Thyroid gland (tissue), 4 donors: ENCODE data around the gene PHKG2.

Experiments
- POLR2A ChIP-seq, 2 donors: fragments of 450-650 bp; IDR thresholded peaks; one replicate each; pipeline ENCODE4 v1.6.1; 2017; ENCODE audit warnings: antibody characterized with exemption in 2 of 2, mild to moderate bottlenecking in 2 of 2, moderate library complexity in 1 of 2
- TF ChIP-seq, protein P1 (sequence below), 6 experiments: fragments of 200-600 bp in 3 of 6; fragments of 450-650 bp in 3 of 6; sonication (generic) in 3 of 6; IDR thresholded peaks; one replicate each; pipeline ENCODE4 v1.5.1; 2016 to 2019; ENCODE audit warnings: antibody characterized with exemption in 6 of 6, mild to moderate bottlenecking in 2 of 6, inconsistent platforms in 1 of 6, moderate library complexity in 1 of 6

GRCh38 chr16:30764086-30764485, 15.9 kb downstream of the PHKG2 start:
- TF ChIP-seq POLR2A (IDR thresholded peaks at IDR 0.05), result no peak
- TF ChIP-seq, protein P1, sequence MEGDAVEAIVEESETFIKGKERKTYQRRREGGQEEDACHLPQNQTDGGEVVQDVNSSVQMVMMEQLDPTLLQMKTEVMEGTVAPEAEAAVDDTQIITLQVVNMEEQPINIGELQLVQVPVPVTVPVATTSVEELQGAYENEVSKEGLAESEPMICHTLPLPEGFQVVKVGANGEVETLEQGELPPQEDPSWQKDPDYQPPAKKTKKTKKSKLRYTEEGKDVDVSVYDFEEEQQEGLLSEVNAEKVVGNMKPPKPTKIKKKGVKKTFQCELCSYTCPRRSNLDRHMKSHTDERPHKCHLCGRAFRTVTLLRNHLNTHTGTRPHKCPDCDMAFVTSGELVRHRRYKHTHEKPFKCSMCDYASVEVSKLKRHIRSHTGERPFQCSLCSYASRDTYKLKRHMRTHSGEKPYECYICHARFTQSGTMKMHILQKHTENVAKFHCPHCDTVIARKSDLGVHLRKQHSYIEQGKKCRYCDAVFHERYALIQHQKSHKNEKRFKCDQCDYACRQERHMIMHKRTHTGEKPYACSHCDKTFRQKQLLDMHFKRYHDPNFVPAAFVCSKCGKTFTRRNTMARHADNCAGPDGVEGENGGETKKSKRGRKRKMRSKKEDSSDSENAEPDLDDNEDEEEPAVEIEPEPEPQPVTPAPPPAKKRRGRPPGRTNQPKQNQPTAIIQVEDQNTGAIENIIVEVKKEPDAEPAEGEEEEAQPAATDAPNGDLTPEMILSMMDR (IDR thresholded peaks at IDR 0.05), result no peak
